Suppressor macrophage treated with lipopolysaccharide for 1 hour (primary cell): Measurements from ENCODE around the gene SMAD3.
A peak's percentile ranks its signal among the peaks of the same experiment; 100 is the strongest.
"Not testable (repeated sequence)": the region's sequence is repeated elsewhere in the genome, so short reads cannot be mapped to it uniquely, and the experiment has no call there.

Experiments
- DNase-seq, 3 donors: peaks; one replicate each; pipeline ENCODE4 v3.0.0-alpha.2; 2020 to 2022

Gene SMAD3

DNA sequence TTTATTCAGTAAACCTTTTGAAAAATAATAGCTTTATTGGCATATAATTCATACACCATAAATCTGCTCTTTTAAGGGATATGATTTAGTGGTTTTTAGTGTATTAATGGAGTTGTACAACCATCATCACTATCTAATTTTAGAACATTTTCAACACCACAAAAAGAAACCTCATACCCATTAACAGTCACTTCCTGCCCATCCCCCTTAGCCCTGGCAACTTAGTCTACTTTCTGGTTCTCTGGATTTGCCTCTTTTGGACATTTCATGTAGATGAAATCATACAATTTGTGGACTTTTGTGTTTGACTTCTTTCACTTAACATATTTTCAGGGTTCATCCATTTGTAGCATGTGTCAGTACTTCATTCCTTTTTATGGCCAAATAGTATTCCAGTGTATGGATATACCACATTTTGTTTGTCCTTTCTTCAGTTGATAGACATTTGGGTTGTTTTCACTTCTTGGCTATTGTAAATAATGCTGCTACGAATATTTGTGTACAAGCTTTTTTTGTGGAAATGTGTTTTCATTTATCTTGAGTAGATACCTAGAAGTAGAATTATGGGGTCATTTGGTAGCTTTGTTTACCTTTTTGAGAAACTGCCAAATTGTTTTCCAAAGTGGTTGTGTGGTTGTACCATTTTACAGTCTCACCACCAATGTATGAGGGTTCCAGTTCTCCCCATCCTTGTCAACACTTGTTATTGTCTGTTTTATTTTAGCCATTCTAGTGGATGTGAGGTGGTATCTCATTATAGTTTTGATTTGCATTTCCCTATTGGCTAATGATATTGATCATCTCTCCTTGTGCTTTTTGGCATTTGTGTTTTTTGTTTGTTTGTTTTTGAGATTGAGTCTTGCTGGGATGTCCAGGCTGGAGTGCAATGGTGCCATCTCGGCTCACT is 45.8 kb downstream of the SMAD3 start:
- peak in 2 of 3 donors; percentile 26 to 54 for DNase-seq

DNA sequence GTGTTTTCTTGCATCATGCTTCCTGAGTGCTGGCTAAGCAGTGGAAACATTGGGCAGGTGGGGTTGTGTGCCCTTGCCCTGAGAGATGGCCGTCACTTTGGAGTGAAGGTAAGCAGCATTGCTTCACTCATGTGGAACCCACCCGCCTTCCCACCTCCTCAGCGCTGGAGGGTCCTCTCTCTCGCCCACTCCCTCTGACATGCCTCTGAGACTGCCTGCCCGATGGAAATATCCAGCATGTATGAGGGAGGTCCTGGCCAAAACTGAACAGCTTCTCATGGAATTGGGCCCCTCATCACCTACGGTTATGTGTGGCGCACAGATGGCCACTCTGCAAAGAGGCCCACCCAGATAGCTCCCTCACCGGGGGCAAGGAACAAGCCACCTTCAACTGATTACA is 48.6 kb downstream of the SMAD3 start:
- no peak for DNase-seq

DNA sequence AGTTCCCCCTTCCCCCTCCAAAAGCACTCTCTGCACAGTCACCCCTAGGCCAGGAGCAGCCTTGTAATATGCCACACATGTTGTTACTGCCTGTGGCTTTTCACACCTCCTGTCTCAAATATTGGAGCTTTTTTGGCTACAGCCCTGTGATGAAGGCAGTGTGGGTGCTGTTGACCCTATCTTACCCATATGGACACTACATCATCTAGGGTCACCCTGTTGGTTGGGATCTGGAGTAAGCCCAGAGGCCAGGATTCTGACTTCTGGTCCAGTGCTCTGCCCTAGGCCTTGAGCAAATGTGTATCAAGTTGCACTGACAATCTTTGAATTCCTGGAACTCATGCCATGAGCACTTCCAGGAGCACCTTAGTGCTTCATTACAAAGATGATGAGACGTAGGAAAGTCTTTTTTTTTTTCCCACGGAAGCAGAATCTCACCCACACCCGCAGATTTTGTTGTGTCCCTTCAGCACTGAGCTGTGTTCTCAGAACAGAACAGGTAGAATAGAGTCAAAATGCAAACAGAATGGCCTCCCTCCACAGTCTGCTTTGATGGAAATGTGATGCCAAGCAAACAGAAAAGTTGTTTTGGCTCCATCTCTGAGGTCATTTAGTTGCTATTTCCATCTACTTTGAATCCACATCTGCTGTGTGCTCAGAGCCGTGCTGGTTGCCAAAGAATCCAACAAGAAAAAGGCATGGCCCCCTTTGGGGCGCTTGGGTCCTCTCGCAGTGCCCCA is 49.6 kb downstream of the SMAD3 start:
- no peak for DNase-seq

DNA sequence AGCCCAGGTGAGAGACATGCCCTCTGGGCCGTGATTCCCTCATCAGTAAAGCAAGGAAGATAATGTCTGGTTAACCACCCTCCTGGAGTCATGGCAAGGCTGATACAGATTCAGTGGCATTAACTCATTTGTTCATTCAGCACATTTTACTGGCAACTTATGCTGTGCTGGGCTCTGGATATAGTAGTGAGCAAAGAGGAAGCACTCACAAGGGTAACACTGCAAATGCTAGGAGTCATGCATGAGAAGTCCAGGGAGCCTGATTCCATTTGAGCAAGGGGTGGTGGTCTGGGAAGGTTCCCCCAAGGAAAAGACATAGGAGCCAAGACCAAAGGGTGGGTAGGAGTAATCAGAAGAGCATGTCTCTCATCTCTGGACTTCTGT is 50.2 kb downstream of the SMAD3 start:
- DNase-seq = peak; percentile 37 to 62 (median 50)

DNA sequence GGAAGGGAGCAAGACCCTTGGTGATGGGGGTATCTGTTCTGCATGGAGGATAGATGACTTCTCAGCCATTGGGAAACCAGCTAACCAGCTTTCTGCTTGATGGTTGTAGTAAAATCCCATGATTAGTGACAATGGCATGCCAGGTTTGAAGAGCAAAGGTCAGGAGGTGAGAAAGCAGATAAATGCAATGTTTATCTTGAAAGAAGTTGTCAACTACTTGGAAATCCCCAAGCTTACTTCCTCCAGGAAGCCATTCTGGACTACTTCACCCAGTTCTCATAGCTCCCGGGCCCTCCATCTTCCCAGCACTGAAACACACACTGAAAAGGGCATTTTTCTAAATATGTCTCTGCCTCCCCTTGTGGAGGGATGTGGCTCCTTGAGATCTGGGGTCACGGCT is 51.3 kb downstream of the SMAD3 start:
- peak; percentile 76 to 85 (median 80) for DNase-seq

DNA sequence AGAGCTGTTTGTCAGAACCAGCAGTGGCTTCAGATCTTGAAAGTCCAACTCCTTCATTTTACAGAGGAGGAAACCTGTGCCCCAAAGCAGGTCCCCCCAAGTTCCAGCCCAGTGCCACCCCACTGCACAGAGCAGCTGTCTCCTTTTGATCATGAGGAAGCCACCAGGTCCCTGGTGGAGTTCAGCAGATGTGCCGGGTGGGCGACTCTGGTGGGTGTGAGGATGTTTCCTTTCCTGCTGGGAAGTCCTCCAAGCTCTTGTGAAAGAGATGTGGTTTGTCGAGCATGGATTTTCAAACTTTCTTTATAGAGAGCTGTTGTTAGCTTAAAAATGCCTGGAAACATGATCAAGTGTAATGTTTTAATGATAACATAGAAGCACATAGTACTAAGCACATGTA is 52.0 kb downstream of the SMAD3 start:
- peak; percentile 78 to 83 (median 80) for DNase-seq

DNA sequence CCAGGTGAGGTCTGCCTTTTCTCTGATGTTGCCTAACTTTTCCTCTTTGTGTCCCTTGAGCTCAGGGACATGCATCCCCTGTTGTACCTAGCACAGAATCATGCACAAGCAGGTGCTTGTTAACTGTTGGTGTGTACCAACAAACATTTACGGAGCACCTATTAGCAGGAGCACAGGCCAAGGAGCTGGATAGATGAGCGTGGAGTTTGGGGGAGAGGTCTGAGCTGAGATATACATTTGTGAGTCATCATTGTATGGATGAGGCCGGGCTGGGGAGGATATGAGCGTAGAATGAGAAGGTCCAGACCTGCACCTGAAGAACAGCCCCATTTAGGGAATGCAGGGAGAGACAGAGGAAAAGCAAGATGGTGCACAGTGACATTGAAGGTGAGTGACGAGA is 53.4 kb downstream of the SMAD3 start:
- no peak for DNase-seq

DNA sequence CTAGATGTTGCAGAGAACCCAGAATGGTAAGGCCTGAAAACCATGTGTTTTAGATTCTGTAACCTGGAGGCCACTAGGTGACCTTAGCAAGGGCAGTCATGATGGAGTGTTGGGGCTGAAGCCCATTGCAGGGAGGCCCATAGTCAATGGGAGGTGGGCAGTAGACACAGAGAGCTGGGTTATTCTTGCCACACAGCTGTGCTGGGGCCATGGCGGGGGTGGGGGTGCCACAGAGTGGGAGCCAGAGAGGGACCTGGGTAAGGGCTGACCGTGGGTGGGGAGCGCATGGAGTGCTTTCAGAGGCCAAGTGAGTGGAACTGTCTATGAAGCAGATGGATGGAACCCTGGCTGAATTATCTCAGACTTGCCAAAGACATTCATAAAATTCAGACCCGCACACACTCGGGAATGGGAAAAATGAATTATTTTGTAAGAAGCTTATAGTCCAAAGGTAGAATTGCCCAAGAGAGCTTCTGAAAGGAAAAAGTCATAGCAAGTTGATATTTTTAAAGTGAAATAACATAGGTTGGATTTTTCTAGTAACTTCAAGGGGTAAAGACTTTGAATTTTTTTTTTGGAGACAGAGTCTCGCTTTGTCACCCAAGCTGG is 53.9 kb downstream of the SMAD3 start:
- no peak for DNase-seq

DNA sequence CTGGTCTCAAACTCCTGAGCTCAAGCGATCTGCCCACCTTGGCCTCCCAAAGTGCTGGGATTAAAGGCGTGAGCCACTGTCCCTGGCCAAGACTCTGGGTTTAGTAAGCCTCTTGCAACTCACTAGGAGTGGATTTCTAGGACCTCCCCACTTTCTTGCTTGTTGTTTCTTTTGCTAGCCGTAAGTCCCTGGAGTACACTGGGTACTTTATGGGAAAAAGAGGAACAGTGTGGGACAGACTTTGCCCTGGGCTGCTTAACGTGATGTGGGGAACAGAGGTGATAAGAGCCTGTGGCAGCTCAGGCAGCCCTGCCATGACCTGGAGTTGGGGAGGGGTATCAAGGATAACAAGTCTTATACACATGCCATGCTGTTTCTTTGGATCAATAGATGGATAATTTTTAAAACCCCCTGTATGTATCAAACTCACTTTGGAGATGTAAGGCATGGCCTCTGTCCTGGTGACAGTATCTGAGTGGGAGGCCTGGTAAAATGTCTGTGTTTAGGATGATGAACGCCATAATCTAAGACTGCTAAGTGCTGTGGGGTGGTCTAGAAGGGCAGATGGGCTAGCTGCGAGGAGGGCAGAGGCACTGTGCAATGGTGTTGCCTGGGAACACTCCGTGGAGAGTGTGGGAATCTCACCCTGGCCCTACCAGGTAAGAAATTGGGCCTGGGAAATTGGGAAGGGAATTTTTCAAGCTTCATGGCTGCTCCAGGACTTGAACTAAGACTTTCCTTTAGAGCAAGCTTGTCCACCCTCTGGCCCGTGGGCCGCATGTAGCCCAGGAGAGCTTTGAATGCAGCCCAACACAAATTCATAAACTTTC is 54.8 kb downstream of the SMAD3 start:
- peak in 1 of 3 donors; percentile 39 for DNase-seq

DNA sequence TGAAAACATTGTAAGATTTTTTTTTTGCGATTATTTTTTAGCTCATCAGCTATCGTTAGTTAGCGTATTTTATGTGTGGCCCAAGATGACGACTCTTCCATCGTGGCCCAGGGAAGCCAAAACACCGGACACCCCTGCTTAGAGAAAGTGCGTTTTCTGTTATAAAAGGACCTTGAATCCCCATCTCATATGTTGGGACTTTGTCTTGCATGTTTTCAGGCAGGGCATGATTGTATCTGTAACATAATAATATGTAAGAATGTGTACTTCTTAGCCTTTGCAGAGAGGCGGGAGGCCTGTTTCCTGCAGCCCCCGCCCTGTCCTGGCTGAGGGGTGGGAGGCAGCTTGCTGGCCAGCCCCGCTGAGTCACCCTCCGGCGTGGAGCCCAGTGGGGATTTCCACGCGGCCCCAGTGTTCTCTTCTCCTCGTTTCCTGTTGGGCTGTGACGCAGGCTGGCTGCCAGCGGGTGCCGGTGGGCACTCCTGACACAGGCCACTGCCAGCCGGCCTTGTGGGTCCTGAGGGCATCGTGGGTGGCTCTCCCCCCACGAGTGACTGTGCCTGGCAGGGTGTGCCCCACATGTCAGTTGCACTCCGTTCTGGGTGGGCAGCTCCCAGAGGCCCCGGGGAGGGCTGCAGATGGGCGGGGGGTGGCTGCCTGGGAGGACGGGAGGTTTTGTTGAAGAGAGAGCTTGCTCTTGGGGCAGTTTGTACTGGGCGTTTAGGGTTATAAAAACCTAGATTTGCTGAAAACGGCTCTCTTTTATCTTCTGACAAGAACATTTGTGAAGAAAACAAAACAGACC is 55.6 kb downstream of the SMAD3 start:
- DNase-seq = peak; percentile 97 to 98 (median 97)

DNA sequence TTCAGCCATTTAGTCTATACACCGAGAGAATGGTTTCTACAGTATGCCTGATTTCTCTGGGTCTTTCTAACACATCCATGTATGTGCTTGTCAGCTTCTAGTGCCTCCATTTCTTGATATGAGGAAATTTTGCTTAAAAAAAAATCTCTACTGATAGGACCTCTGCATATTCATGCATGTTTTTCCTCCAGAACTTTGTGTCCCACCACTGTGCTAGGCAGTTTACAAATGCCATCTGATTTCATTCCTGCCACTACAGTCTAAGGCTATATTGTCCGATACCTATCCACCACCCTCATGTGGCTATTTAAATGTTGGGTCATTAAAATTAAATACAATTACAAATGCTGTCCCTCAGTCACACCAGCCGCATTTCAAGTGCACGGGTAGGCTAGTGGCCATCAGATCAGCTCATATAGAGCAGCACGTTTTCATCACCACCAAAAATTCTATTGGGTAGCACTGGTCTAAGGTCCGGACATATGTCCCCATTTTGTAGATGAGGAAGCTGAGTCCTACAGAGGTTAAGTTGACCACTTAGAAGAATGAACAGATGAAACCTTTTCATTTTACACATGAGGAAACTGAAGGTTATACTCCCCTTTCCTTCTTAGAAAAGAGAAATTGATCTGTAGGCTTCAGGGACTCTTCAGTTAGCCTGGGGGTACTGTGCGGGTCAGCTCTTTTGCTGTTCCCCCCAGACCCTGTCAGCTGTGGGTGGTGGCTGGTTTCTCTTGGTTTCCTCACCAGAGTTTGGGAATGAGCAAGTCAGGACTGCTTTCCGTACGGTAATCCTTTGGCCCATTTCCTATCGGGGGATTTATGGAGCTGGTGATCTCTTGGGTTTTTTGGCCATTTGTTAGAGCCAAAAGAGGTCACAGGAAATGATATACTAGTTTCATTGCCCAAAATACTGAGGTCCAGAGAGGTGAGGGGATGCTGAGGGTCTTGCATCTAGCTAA is 56.5 kb downstream of the SMAD3 start:
- no peak for DNase-seq

DNA sequence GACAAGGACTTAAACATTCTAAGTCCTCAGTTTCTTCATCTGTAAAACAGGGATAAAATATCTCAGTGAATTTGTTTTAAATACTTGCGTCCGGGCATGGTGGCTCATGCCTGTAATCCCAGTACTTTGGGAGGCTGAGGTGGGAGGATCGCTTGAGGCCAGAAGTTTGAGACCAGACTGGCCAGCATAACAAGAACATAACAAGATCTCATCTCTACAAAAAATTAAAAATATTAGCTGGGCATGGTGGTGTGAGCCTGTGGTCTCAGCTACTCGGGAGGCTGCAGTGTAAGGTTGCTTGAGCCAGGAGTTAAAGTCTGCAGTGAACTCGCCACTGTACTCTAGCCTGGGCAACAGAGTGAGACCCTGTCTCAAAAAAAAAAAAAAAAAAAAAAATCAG is 57.4 kb downstream of the SMAD3 start:
- not testable (repeated sequence) for DNase-seq

DNA sequence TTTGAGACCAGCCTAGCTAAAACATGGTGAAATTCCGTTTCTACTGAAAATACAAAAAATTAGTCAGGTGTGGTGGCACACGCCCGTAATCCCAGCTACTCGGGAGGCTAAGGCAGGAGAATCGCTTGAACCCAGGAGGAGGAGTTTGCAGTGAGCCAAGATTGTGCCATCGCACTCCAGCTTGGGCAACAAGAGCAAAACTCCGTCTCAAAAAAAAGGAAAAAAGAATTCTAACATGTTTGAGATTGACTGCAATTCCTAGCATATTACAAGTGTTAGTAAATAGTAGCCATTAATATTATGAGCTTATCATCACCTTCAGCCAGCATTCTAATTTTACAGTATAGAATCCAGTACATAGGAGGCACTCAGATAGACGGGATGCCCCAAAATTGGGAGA is 57.9 kb downstream of the SMAD3 start:
- DNase-seq = not testable (repeated sequence)

DNA sequence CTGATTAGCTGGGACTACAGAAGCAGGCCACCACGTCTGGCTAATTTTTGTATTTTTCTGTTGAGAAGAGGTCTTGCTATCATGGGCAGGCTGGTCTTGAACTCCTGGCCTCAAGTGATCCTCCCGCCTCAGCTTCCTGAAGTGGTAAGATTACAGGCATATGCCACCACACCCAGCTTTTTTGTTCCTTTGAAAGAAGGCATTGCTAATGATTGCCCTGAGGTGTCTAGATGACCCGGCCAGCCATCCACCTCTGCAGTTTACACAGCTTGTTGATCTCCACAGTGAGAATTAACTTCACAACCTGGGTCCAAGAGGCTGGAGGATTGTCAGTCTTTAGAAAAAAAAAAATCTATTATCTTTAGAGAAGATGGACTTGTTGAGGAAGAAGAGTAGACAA is 58.7 kb downstream of the SMAD3 start:
- DNase-seq = no peak

DNA sequence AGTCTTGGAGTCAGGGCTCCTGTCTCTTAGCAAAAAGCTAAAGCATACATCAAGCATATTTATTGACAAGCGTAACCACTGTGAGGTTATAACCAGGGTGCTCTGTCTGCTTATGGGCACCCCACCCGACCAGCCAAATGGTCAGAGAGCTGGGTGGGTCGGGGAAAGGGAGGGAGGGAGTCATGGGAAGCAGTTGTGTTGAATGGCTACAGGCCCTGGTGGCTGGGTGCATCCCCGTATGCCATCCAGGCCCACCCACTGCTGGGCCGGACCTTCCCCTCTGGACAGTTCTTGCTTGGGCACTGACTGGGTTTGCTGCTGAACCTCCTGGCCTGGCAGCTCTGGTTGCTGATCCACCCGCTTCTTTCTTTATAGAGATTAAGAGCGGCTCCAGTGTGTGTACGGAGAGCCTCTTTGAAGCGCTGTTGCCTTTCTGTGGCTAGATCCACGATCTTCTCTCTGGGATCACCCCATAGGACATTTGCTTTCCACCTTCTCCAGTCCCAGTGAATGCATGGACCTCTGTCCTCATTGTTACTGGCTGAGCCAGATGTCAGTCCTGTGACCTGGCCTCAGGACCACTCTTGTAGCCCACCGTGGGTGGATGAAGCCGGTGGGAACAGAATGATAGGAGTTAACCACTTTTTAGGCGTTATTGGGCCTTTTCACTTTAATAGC is 59.6 kb downstream of the SMAD3 start:
- DNase-seq = no peak

DNA sequence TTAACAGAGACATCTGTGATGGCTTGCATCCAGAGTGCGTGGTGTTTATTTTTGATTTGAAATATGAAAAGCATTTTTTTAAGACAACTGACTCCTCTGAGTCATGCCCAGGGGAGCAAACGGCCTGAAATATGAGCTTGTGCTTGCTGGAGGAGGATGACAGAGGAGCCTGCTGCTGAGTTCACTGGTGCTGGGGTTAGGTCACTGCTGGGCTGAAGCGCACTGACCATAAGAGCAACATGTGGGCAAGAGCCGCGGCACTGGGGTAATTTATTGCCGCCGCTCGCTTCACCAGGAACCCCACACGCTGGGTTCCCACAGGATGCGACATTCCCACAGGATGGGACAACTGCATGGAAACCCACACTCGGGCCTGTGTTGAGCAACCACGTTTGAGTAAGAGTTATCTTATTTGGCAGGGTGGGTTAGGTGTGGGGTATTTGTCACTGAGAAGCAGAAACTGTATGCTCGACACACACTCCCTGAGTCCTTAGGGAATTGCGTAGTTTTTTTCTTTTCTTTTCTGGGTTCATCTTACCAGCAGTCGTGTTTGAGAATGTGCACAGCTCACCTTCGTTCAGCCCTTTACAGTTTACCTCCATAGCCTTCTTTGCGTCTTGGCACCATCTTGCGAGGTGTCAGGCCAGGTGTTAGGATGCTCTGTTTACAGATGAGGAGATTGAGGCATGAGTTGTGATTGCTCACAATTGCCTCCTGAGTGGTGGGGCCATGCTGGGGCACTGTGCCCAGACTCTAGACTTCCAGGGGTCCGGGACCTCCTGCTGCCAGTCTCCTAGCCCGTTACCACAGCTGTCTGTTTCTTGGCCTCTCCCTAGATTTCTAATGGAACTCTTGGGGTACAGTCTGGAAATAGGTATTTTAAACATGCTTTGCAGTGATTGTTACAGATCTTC is 60.4 kb downstream of the SMAD3 start:
- peak; percentile 76 to 89 (median 78) for DNase-seq

DNA sequence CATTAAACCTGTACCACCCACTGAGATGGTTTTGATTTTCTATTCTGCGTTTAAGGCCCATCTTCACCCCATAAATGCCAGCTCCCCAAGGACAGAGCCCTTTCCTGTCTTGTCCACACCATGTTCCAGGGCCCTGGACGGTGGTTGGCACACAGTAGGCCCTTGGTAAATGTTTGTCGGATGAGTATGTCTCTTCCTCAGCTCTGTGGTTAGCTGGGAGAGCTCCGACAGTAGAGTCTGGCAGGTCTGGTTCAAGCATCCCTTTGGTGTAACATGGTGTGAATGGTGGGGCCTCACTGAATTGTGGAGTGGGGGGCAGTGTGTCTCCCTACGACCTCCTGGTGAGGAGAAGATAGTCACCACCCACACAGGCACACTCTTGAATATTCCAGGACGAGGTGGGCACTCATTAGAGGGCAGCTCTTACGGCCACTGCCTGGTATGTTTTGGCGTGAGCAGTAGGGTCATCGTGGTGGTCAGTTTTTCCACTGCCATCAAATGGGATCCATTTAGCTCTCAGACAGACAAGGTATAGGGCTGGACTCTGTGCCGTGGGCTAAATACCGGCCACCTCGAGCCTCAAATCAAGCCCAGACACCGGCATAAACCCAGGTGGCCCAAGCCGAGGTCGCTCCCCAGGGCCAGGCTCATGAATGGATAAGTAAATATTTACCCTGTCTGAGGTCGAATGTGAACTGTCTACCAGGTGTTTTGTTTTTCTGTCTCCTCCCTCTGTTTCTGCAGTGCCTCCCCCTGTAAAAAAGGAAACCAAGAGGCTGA is 61.3 kb downstream of the SMAD3 start:
- no peak for DNase-seq

DNA sequence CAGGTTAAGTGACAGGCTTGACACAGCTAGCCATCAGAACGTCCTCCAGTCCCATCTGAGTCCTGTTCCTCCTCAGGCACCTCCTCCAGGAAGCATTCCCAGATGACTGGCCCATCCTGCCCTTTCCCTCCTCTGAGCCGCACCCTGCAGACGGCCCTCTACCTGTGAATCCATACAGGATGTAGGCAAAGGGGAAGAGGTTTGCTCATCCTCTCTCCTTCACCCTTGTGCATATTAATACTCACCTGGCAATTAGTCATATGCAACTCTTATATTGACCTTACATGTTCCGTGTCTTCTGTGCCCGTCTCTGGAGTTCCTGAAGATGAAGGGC is 61.9 kb downstream of the SMAD3 start:
- DNase-seq = no peak
